G401 (cell line): ENCODE measurements around the gene RABEPK. TPM values are rescaled to one million over a fixed set of nuclear protein-coding genes. Genes with fewer than 3 reads are reported as not detected.
"Not testable (repeated sequence)": the region's sequence is repeated elsewhere in the genome, so short reads cannot be mapped to it uniquely, and the experiment has no call there.

Experiments used
- DNase-seq: peaks from one replicate; pipeline ENCODE4 v3.0.0-alpha.2; 2015; ENCODE audit warnings: low spot score
- in situ Hi-C: cut with HindIII; loops from 2 replicates; pipeline ENCODE4 v1.10.0; 2016; ENCODE audit warnings: low sequenced_read_pairs, mixed read lengths
- total RNA-seq: library from RNA; depleted of rRNA; stranded (reverse); fragments of >200 nt; shearing (Covaris generic); gene quantifications from 2 replicates; pipeline ENCODE4 v1.2.3, GENCODE V29; 2014

The RABEPK gene
- total RNA-seq, 1 experiment from 2014 or later = 59.2 TPM

GRCh38 chr9:125189361-125190289, 10.7 kb upstream of the RABEPK start, which contains the start of gene PPP6C:
PPP6C (minus strand) TSS chr9:125189803; CDS start chr9:125189718, 85 bp downstream.
- in situ Hi-C loops = no loop called here
- DNase-seq = peak; percentile 97

- DNase-seq = no peak
- in situ Hi-C loops = no loop called here
These were observed 10.0 kb upstream of the RABEPK start for GRCh38 chr9:125190361-125190801.

GRCh38 chr9:125194466-125194865, 5.9 kb upstream of the RABEPK start:
- in situ Hi-C loops = not testable (repeated sequence)

GRCh38 chr9:125195591-125195990, 4.8 kb upstream of the RABEPK start:
- in situ Hi-C loops, DNase-seq: not testable (repeated sequence)

More at GRCh38 chr9:125194466-125194865, 5.9 kb upstream of the RABEPK start:
- not testable (repeated sequence) for DNase-seq

GRCh38 chr9:125202846-125203618, 2.7 kb downstream of the RABEPK start:
- no peak for DNase-seq
- in situ Hi-C loops = no loop called here

- DNase-seq = no peak
- in situ Hi-C loops = no loop called here
These were observed 4.1 kb downstream of the RABEPK start for GRCh38 chr9:125204477-125204876.

GRCh38 chr9:125214186-125214585, 13.8 kb downstream of the RABEPK start:
- no peak for DNase-seq
- in situ Hi-C loops = no loop called here

GRCh38 chr9:125218621-125219020, 18.3 kb downstream of the RABEPK start:
- in situ Hi-C loops = no loop called here
- DNase-seq = no peak

GRCh38 chr9:125224858-125225257, 24.5 kb downstream of the RABEPK start:
- in situ Hi-C loops = not testable (repeated sequence)

GRCh38 chr9:125227761-125228160, 27.4 kb downstream of the RABEPK start:
- in situ Hi-C loops = no loop called here

More at GRCh38 chr9:125224858-125225257, 24.5 kb downstream of the RABEPK start:
- not testable (repeated sequence) for DNase-seq

GRCh38 chr9:125233678-125234077, 33.3 kb downstream of the RABEPK start:
- DNase-seq = no peak
- in situ Hi-C loops = no loop called here

More at GRCh38 chr9:125227761-125228160, 27.4 kb downstream of the RABEPK start:
- DNase-seq = no peak

GRCh38 chr9:125234099-125234498, 33.8 kb downstream of the RABEPK start:
- DNase-seq, in situ Hi-C loops: not testable (repeated sequence)

- in situ Hi-C loops = no loop called here
- no peak for DNase-seq
These were observed 35.6 kb downstream of the RABEPK start for GRCh38 chr9:125235804-125236519.

- in situ Hi-C loops = not testable (repeated sequence)
These were observed 36.3 kb downstream of the RABEPK start for GRCh38 chr9:125236520-125237159.

GRCh38 chr9:125238127-125238914, 38.0 kb downstream of the RABEPK start:
- in situ Hi-C loops = no loop called here
- no peak for DNase-seq

More at GRCh38 chr9:125236520-125237159, 36.3 kb downstream of the RABEPK start:
- DNase-seq = not testable (repeated sequence)

GRCh38 chr9:125238915-125239446, 38.6 kb downstream of the RABEPK start:
- in situ Hi-C loops = no loop called here
- DNase-seq = no peak
